Cortex of kidney (tissue), 1 donor: ENCODE data around the gene CREB1.

Source experiments
- DNase-seq: peaks from one replicate; lab custom pipeline; 2025; lab: John Stamatoyannopoulos, UW

CREB1 gene

GRCh38 chr2:207504513-207505170 lies 25.1 kb upstream of the CREB1 start:
- DNase-seq: no peak

- no peak for DNase-seq
Observed at GRCh38 chr2:207505171-207505570, 24.6 kb upstream of the CREB1 start.

GRCh38 chr2:207505728-207506127 lies 24.0 kb upstream of the CREB1 start:
- no peak for DNase-seq

- no peak for DNase-seq
Observed at GRCh38 chr2:207506426-207506825, 23.3 kb upstream of the CREB1 start.

GRCh38 chr2:207510148-207510547 lies 19.6 kb upstream of the CREB1 start:
- no peak for DNase-seq

GRCh38 chr2:207511851-207512250 lies 17.9 kb upstream of the CREB1 start:
- no peak for DNase-seq

GRCh38 chr2:207512356-207512755 lies 17.4 kb upstream of the CREB1 start:
- no peak for DNase-seq

- no peak for DNase-seq
Observed at GRCh38 chr2:207513551-207514257, 16.1 kb upstream of the CREB1 start.

- DNase-seq: no peak
Observed at GRCh38 chr2:207514451-207514850, 15.3 kb upstream of the CREB1 start.

GRCh38 chr2:207515671-207516070 lies 14.1 kb upstream of the CREB1 start:
- no peak for DNase-seq

GRCh38 chr2:207516206-207516605 lies 13.6 kb upstream of the CREB1 start:
- no peak for DNase-seq

GRCh38 chr2:207523005-207523404 lies 6.8 kb upstream of the CREB1 start:
- DNase-seq: no peak

- DNase-seq: no peak
Observed at GRCh38 chr2:207525296-207525695, 4.5 kb upstream of the CREB1 start.

- no peak for DNase-seq
Observed at GRCh38 chr2:207528980-207529329, 807 bp upstream of the CREB1 start.

- no peak for DNase-seq
Observed at GRCh38 chr2:207530160-207531031, 634 bp downstream of the CREB1 start.

GRCh38 chr2:207531032-207531952 lies 1.5 kb downstream of the CREB1 start:
- no peak for DNase-seq

- DNase-seq: no peak
Observed at GRCh38 chr2:207532676-207533075, 2.9 kb downstream of the CREB1 start.

- no peak for DNase-seq
Observed at GRCh38 chr2:207533461-207534008, 3.8 kb downstream of the CREB1 start.

GRCh38 chr2:207534417-207534816 lies 4.7 kb downstream of the CREB1 start:
- DNase-seq: no peak

GRCh38 chr2:207539470-207539869 lies 9.7 kb downstream of the CREB1 start:
- no peak for DNase-seq

GRCh38 chr2:207540431-207540830 lies 10.7 kb downstream of the CREB1 start:
- no peak for DNase-seq

- no peak for DNase-seq
Observed at GRCh38 chr2:207541933-207542332, 12.2 kb downstream of the CREB1 start.
